Esophagus muscularis mucosa (tissue), 3 donors: Measurements from ENCODE around the gene SMLR1.

Experiments used
- CTCF ChIP-seq, 3 experiments: fragments of 200-600 bp in 2 of 3; fragments of 450-650 bp in 1 of 3; sonication (generic) in 2 of 3; IDR thresholded peaks; one replicate each; pipeline ENCODE4 v1.5.1; 2017 to 2019; ENCODE audit warnings: antibody characterized with exemption in 3 of 3, mild to moderate bottlenecking in 2 of 3, moderate library complexity in 1 of 3
- POLR2A ChIP-seq: fragments of 450-650 bp; IDR thresholded peaks from one replicate; pipeline ENCODE4 v1.6.1; 2017; ENCODE audit warnings: antibody characterized with exemption, moderate library complexity, mild to moderate bottlenecking, low read depth
- POLR2AphosphoS5 ChIP-seq, 2 donors: sonication (generic); formaldehyde crosslinking; IDR thresholded peaks; one replicate each; pipeline ENCODE4 v1.6.1; 2017; ENCODE audit warnings: antibody characterized with exemption in 2 of 2

DNA sequence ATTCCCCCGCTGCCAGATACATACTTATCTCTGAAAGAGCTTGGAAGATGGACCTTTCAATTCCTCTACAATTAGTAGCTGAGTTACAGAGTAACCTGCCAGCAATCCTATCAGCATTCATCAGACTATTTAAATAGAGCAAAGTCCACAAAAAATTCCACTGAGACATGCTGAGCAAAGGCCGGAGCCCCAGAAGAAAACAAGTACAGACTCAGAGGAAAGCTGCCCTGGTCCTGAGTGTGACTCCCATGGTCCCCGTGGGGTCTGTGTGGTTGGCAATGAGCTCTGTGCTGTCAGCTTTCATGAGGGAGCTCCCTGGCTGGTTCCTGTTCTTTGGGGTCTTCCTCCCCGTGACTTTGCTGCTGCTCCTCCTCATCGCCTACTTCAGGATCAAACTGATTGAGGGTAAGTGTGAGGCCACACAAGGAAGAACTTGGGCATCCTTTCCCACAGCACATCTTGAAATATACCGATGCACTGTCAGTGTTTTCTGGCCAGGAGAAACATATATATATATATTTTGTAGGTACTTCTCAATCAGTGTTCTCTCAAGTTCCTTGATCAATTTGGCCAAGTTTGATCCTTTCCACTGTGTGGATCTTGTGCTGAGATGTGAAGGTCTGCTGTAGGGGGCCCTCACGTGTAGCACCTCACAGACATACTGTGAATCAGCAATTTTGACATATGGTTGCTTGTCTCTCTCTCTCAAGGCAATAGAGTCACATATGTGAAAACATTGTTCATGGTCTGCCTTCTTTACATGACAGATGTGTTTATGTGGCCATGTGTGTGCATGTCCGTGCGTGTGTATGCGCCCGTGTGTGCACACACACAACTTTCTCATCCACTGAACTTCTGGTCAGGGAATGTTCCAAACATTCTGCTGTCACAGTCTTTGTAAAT is at the start of gene SMLR1:
- TF ChIP-seq POLR2AphosphoS5 (IDR thresholded peaks at IDR 0.05) (no peak), CTCF (IDR thresholded peaks at IDR 0.05) (no peak), POLR2A (no peak)
